HL-60/S4 treated with retinoic acid at 250 ng/mL for 4 days and 3 days (cell line): Measurements from ENCODE around the gene SEC22B.
"Not testable (repeated sequence)": the region's sequence is repeated elsewhere in the genome, so short reads cannot be mapped to it uniquely, and the experiment has no call there.

Source experiments
- in situ Hi-C: fragments of 300-500 bp; cut with MboI; formaldehyde crosslinking; loops from 2 replicates; pipeline ENCODE4 v1.7.0; 2022; ENCODE audit warnings: low sequenced_read_pairs

Gene SEC22B

GRCh38 chr1:120117371-120118177 lies 58.7 kb downstream of the SEC22B start:
- in situ Hi-C loops: not testable (repeated sequence)

GRCh38 chr1:120116094-120116493 lies 60.2 kb downstream of the SEC22B start:
- in situ Hi-C loops: not testable (repeated sequence)

GRCh38 chr1:120113134-120113533 lies 63.2 kb downstream of the SEC22B start:
- in situ Hi-C loops: not testable (repeated sequence)

- in situ Hi-C loops: not testable (repeated sequence)
Observed at GRCh38 chr1:120112212-120112611, 64.1 kb downstream of the SEC22B start.

GRCh38 chr1:120111771-120112170 lies 64.5 kb downstream of the SEC22B start:
- in situ Hi-C loops: not testable (repeated sequence)

- in situ Hi-C loops: not testable (repeated sequence)
Observed at GRCh38 chr1:120111008-120111407, 65.3 kb downstream of the SEC22B start.

GRCh38 chr1:120109656-120110055 lies 66.7 kb downstream of the SEC22B start:
- in situ Hi-C loops: not testable (repeated sequence)

- in situ Hi-C loops: not testable (repeated sequence)
Observed at GRCh38 chr1:120109180-120109579, 67.1 kb downstream of the SEC22B start.

GRCh38 chr1:120105288-120105687 lies 71.0 kb downstream of the SEC22B start:
- in situ Hi-C loops: not testable (repeated sequence)

GRCh38 chr1:120103768-120104167 lies 72.6 kb downstream of the SEC22B start:
- in situ Hi-C loops: not testable (repeated sequence)

- in situ Hi-C loops: not testable (repeated sequence)
Observed at GRCh38 chr1:120101593-120101992, 74.7 kb downstream of the SEC22B start.
